SIG-M5 treated with dmso at 0.1 percent for 504 hours (cell line): ENCODE measurements around the gene SBDS.
"Not testable (repeated sequence)": the region's sequence is repeated elsewhere in the genome, so short reads cannot be mapped to it uniquely, and the experiment has no call there.

Source experiments
- DNase-seq: peaks from one replicate; lab custom pipeline; 2025; ENCODE audit not compliant: unreplicated experiment; lab: John Stamatoyannopoulos, UW

SBDS gene

DNA sequence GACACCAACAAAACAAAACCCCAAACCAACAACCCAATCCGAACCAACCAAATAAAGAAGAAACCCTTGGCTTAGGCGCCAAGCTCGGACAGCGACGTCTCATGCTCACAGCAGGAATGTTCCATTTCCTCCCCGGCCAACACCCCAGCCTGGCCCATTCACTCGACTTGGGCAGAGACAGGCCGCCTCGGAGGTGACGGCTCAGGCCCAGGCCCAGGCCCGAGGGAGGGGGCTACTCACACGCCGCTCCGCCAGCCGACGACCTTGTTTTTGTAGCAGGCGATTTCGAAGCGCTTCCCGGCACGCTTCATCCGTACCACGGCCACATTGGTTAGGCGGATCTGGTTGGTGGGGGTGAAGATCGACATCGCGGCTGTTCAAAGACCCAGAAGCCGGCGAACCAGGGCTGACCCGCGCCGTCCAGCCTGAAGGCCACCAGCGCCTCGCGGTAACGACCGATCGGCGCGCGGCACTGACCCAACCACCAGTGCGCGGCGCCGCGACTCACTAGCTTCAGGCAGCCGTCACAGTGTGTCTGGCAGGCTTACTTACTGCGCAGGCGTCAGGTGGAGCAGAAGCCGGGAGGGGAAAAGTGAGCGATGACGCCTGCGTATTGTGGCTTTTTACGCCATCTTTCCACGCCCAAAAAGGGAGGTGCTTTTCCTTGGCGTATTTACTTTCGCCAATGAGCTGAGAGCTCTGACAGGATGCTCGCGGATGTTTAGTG is at the start of gene SBDS:
SBDS (minus strand) TSS at position 537 of the 727 bp plus-strand sequence; CDS start at position 368, 169 bp downstream.
- peak; percentile 95 for DNase-seq

DNA sequence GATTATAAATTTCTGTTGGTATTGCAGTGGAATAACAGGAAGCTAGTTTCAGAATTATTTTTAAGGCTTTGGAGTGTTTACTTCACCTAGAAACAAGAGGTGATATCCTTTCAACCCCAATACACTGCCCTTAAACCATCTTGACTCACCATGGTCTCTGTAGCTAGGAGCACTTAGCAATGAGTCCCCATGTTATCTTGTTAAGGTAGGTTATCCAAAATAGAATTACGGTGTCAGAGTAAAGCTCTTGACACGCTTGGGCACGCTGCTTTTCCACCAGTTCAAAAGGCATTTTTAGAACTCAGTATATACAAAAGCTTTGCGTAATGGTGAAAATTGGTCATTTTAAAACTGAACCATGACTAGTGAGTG is 48.2 kb upstream of the SBDS start:
- DNase-seq = not testable (repeated sequence)

DNA sequence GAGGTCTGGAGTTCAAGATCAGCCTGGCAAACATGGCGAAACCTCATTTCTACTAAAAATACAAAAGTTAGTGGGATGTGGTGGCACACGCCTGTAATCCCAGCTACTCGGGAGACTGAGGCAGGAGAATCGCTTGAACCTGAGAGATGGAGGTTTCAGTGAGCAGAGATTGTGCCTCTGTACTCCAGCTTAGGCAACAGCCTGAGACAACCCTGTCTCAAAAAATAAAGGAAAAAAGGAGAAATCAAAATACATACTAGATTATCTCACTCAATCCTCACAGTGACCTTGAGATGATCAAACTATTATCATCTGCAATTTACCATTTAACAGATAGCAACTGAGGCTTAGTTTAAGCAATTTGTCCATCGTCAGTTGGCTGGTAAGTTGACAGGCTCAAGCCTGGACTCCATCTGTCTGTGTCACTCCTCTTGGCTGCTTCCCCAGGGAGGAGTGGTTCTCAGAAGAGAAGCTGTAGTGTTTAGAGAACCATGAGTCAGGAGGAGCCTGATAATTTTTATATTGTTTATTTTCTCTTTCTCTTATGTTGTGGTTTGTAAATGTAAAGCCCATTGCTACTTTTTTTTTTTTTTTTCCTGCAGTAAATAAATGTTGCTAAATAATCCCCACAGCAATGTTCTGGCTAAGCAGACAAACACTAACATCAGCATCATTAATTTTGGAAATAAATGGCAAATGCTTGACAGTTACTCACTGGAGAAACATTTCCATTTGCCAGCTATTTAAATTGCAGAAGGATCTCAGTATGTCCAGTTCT is 47.6 kb upstream of the SBDS start:
- DNase-seq = not testable (repeated sequence)

DNA sequence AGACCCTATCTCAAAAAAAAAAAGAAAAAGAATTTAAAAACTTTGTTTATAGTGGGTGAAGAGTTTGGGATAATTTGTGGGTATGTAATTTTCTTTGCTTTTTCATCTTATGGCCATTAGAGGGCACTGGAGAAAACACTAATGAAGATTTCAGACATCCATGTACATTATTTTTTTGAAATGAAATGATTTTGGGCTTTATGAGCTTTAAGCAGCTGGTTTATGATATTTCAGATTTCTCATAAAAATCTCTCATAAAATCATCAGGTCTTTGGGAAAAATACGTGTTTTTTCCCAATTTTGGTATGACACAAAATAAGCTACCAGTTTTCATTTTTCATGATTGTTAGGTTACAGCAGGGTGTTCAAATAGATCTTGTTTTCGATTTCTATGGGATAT is 45.4 kb upstream of the SBDS start:
- not testable (repeated sequence) for DNase-seq

DNA sequence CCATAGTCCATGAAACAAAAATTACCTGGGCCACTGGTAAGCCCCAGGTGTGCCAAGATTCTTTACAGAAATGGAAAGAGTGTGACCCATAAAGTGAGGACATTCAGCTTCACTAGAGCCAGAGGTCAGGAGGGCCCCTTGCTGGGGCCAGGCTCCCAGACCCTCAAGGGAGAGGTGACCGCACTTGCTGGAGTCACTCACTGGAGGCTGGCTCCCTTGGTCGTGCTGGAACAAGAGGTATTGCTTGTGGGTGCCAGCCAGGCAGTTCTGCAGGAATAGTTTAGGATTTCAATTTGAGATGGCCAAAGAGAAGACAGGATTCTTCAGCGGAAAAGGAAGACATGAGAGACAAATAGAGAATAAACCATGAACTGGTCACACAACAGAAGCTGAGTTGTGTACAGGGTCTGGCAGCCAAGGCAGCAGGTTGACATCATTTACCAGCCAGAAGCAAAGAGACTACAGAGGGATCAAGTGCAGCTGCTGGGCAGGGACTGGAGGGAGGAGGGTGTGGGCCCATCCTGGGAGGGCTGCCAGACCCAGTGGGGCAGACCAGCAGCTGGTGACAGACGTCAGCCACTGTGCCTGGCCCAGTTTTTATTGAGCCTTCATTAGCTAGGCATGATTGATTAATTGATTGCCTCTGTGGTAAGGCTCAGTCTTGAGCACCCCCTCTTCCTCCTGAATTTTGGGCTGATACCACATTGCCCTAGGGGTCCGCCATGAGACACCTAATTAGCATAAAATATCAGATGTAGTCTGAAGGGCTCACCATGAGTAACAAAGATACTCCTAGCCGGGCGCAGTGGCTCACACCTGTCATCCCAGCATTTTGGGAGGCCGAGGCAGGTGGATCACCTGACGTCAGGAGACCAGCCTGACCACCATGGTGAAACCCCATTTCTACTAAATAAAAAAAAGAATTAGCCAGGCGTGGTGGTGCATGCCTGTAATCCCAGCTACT is 41.3 kb upstream of the SBDS start:
- not testable (repeated sequence) for DNase-seq

DNA sequence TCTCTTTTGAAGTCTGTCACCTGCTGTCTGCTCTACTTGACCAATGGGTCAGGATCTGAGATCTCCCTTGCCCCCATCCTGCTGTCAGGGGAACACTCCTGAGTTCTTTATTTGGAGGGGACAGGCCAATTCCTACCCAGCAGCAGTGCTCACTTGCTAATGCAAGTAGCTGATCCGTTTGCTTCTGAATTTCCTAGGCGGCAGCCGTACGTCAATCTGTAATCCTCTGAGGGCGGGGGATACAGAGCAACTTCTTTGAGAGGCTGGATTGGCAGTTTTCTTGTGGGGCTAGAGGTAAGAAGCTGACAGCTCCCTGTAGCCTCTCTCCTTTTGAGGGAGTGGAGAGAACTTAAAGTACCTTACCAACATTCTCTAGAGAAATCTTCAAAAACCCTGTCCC is 37.9 kb upstream of the SBDS start:
- no peak for DNase-seq

DNA sequence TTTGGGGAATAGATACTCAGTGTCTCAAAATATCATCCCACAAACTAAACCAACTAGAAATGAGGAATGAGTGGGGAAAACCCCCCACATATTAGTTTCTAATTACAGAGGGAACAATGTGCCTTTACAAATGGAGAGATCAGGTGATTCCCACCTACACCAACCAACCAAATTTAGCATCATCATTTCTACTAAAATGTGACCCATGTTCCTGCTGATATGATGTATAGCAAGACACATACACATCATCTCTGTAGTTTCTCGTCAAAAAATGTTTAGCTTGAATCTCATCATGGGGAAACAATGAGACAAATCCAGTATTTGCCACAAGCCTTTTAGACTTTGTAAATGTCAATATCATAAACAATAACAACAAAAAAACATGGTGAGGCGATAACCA is 36.3 kb upstream of the SBDS start:
- not testable (repeated sequence) for DNase-seq

DNA sequence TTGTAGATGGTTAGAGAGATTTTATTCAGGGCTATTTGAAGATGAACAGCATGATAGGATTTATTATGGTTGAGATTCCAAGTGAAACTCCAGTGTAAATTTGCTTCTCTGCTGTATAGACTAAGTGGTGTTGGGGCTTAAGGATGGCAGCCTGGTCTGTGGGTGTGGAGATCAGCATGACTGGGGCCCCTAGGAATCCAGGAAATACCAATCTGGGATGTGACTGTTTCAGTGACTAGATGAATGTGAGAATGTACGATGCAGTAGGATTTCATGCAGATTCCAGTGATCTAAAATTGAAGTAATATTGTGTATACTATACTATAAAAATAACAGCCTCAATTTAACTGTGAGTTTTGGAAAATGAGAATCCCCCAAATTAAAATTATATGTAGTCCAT is 30.1 kb upstream of the SBDS start:
- not testable (repeated sequence) for DNase-seq

DNA sequence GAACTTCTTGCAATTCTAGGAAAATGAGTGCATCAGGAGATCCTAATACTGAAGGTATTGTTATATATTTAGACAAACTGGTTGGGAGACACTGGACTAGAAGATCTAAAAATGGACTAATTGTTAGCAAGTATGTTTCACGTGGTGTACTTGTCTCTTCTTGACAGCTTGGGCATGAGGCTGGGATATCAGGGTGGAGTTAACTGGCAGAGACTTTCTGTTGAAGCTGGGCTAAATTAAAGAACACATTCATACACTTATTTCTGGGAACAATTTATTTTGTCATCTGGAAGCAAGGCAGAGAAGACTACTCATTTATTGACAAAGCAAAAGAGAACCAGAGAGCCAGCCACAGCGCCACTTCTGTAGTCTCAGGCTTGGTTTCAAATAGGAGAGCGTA is 27.1 kb upstream of the SBDS start:
- DNase-seq = no peak

DNA sequence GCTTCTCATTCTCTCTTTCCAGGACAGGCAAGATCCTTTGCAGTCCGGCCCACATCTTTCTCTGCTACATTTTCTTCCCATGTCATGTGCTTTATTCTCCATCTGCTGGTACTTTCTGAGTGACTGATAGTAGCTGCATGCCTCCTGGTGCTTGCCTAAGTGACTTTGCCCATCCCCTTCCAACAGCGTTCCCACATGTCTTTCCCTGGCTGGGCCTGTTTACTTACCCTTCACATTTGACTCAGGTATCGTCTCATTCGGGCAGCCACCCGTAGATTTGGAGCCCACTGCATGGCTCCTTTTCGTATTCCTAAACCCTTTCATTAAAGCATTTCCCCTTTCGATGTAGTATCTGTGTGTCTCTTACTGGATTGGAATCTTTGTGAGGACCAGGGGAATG is 25.9 kb upstream of the SBDS start:
- DNase-seq = no peak

DNA sequence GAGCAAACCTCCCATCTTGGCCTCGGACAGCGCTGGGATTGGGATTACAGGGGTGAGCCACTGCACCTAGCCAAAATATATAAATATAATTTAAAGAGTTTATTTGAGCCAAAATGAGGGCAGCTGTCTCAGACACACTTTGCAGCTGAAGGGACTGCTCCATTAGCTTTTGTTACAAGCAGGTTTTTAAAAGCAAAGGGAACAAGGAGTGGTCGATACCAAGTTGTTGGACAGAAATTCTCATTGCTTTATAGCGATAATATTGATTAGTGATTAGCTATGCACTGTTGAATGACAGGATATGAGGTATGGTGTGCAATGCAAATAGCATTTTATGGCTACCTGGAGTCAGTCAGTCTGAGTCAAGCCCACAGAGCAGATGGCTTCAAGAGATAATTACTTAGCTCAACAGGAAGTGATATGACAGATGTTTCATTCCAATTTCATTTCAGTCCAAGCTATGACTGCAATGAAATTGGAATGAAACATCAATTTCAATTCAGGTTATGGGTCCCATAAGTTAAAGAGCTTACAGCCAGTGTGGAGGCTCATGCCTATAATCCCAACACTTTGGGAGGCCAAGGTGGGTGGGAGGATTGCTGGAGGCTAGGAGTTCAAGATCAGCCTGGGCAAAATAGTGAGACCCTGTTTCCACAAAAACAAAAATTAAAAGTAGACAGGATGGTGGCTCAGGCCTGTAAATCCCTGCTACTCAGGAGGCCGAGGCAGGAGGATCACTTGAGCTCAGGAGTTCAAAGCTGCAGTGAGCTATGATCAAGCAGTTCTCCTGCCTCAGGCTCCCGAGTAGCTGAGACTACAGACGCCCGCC is 24.4 kb upstream of the SBDS start:
- no peak for DNase-seq

DNA sequence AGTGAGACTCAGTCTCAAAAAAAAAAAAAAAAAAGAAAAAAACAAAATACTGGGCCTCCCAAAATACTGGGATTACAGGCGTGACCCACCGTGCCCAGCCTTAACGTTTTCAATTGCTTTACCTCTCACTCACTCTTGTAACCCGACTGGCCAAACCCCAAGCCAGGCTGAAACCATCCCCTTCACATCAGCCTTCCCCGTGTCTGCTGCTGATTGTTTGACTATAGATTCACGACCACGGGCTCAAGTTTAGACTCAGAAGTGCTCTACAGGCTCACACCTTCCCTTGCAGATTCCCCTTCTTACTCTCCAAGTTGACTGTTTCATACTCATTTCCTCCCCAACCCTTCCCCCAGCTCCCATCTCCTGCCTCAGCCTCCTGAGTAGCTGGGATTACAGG is 23.6 kb upstream of the SBDS start:
- no peak for DNase-seq

DNA sequence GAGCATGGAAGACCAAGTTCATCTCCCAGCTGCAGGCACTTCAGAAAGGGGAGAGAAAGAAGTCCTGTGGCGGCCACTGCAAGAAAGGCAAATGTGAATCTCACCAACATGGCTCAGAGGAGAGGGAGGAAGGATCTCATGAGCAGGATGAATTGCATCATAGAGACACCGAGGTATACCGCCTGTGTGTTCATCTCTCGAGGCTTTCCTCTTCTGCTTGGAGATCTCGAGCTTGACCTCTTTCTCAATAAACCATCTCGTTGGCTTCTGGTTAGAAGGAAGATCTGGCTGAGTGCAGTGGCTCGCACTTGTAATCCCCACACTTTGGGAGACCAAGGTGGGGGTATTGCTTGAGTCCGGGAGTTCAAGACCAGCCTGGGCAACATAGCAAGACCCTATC is 22.6 kb upstream of the SBDS start:
- peak; percentile 27 for DNase-seq

DNA sequence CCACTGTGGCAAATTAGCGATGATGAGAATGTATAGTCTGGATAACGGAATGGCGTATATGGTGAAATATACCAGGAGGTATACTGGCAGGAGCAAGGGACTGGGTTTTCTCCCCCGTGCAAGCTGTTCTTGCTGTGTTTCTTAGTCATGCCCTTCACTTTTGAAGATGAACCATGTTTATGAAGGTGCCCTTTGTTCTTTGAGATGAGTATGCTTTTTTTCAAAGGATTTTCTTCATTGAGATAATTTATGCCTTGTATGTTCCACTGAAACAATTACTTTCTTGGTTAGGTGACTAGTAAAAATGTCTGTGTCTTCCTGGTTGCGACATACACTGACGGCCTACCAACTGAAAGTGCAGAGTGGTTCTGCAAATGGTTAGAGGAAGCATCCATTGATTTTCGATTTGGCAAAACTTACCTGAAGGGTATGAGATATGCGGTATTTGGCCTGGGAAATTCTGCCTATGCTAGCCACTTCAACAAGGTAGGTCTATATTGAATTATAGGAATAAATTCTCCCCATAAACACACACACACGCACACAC is 18.8 kb upstream of the SBDS start:
- DNase-seq = not testable (repeated sequence)

DNA sequence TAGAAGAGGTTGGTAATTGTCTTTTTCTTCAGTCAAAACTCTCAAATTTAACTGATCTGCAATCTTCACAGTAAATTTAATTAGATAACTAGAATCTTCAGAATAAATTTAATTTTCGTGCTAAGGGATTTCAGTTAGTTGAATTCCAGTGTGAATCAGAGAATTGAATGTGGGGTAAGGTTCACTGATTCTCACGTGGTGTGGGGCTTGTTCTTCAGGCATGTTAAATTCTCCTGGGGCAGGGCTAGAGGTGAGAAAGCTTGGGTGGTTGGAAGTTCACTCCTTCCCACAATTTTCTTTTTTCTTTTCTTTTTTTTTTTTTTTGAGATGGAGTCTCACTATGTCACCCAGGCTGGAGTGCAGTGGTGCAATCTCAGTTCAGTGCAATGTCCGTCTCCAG is 14.3 kb upstream of the SBDS start:
- not testable (repeated sequence) for DNase-seq

DNA sequence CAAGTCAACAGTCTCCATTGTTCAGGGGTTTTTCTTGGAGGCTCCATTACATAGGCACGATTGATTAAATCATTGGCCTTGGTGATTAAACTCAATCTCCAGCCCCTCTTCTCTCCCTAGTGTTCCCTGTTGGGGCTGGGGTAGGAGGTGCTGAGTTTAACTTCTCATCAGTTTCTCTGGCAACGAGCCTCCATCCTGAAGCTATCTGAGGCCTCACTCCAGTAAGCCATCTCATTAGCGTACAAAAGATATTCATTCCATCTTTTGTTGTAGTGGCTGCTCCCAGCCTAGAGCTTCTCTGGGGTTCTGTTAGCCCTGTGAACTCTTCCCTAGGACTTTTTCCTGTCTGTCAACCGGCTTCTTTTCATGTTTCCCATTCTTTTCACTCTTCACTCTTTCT is 12.9 kb upstream of the SBDS start:
- DNase-seq = no peak

DNA sequence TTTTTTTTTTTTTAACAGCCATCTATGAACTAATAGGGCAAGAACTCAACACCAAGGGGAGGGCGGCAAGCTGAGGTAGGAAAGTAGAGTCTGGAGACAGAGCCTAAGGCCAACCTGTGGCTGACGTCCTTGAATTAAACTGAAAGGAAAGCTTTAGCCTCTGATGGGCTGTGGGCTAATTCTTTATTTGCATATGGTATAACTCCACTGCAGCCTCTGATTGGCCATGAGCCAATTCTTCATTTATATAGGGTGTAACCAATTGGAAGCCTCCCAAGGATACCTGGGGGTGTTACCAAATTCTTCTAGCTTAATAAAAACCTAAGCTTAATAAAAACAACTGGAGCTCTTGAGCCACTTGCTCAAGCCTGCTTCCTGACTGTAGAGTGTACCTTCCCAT is 11.6 kb upstream of the SBDS start:
- no peak for DNase-seq

DNA sequence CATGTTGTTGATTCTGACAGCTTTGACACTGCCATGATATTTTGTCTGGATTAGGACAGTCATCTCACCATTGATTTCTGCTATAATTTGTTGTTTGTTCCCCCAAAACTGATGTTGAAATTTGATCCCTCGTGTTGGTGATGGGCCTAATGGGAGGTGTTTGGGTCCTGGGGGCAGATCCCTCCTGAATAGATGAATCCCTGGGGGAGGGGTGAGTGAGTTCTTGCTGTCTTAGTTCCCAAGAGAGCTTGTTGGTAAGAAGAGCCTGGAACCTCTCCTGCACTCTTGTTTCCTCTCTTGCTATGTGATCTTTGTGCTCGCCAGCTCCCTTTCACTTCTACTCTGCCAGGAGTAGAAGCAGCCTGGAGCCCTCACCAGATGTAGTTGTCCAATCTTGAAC is 8.8 kb upstream of the SBDS start:
- not testable (repeated sequence) for DNase-seq

DNA sequence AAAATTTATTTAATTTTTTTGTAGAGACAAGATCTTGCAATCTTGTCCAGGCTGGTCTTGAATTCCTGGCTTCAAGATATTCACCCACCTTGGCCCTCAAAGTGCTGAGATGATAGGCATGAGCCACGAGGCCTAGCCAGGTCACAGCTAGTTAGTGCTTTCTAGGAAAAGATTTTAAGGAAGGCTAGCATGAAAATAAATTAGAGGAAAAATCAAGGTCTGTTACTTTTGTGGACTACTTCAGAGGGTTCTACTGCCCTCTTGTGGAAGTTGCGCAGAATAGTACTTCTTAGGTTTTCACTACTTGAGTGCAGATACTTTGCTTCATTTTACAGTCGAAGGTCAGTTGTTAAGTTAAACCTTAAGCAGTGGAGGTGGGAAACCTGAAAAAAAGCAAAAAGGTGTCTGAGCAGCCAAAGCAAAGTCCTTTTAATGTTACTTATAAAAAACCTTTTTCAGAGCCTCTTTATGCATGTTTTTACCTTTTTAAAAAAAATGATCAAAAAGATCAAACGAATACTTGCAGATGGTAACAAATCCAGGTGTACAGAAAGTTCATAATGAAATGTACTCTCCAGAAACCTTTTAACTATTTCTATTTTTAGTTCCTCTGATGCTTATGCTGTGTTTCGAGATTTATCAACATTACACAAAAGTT is 5.3 kb upstream of the SBDS start:
- DNase-seq = not testable (repeated sequence)
